IPS-NIHi11 (cell line): ENCODE measurements around the gene PRKAR1A.
"Not testable (repeated sequence)": the region's sequence is repeated elsewhere in the genome, so short reads cannot be mapped to it uniquely, and the experiment has no call there.

Source experiments
- DNase-seq: peaks from one replicate; pipeline ENCODE4 v3.0.0; 2012; ENCODE audit warnings: mixed read lengths, low spot score

PRKAR1A gene

GRCh38 chr17:68511671-68512246 is 471 bp upstream of the PRKAR1A start:
- peak; percentile 77 for DNase-seq

- peak; percentile 29 for DNase-seq
Observed at GRCh38 chr17:68512960-68513474, 787 bp downstream of the PRKAR1A start.

GRCh38 chr17:68513932-68514331 is 1.7 kb downstream of the PRKAR1A start:
- DNase-seq = no peak

- no peak for DNase-seq
Observed at GRCh38 chr17:68514831-68515635, 2.8 kb downstream of the PRKAR1A start.

- no peak for DNase-seq
Observed at GRCh38 chr17:68516732-68517131, 4.5 kb downstream of the PRKAR1A start.

GRCh38 chr17:68517605-68518004 is 5.4 kb downstream of the PRKAR1A start:
- not testable (repeated sequence) for DNase-seq

- DNase-seq = no peak
Observed at GRCh38 chr17:68518063-68518815, 6.0 kb downstream of the PRKAR1A start.

GRCh38 chr17:68519051-68519450 is 6.8 kb downstream of the PRKAR1A start:
- not testable (repeated sequence) for DNase-seq

GRCh38 chr17:68519911-68520310 is 7.7 kb downstream of the PRKAR1A start:
- no peak for DNase-seq

- DNase-seq = no peak
Observed at GRCh38 chr17:68522266-68522665, 10.0 kb downstream of the PRKAR1A start.

GRCh38 chr17:68526548-68526947 is 14.3 kb downstream of the PRKAR1A start:
- no peak for DNase-seq

- DNase-seq = no peak
Observed at GRCh38 chr17:68527314-68527713, 15.1 kb downstream of the PRKAR1A start.

GRCh38 chr17:68531252-68531651 is 19.0 kb downstream of the PRKAR1A start:
- DNase-seq = no peak

GRCh38 chr17:68532826-68533225 is 20.6 kb downstream of the PRKAR1A start:
- no peak for DNase-seq

GRCh38 chr17:68533887-68534694 is 21.9 kb downstream of the PRKAR1A start:
- DNase-seq = no peak

GRCh38 chr17:68534695-68535088 is 22.5 kb downstream of the PRKAR1A start:
- no peak for DNase-seq

GRCh38 chr17:68535922-68536321 is 23.7 kb downstream of the PRKAR1A start:
- no peak for DNase-seq

GRCh38 chr17:68539548-68540467 is 27.6 kb downstream of the PRKAR1A start:
- DNase-seq = no peak

GRCh38 chr17:68540981-68541380 is 28.8 kb downstream of the PRKAR1A start:
- no peak for DNase-seq

GRCh38 chr17:68541816-68542215 is 29.6 kb downstream of the PRKAR1A start:
- DNase-seq = no peak
